GM12891 (cell line): Measurements from ENCODE around the gene C2orf76.

Source experiments
- DNase-seq: peaks from one replicate; pipeline ENCODE4 v3.0.0; 2011; ENCODE audit warnings: low spot score; ENCODE audit not compliant: insufficient read length
- FAIRE-seq: peaks from 2 replicates; lab custom pipeline; 2011; peaks lifted over from hg19 to GRCh38; lab: Jason Lieb, UNC
- PAX5 ChIP-seq: IDR thresholded peaks from 2 replicates; pipeline ENCODE4 v1.6.1; 2011; ENCODE audit warnings: low read length, moderate library complexity, mild to moderate bottlenecking; ENCODE audit not compliant: insufficient read depth, severe bottlenecking
- POLR2A ChIP-seq: IDR thresholded peaks from 2 replicates; pipeline ENCODE4 v1.6.1; 2011; ENCODE audit warnings: low read depth, low read length, control low read depth
- POLR2AphosphoS5 ChIP-seq: IDR thresholded peaks from 2 replicates; pipeline ENCODE4 v1.6.1; 2011; ENCODE audit warnings: low read depth, low read length, control low read depth
- POU2F2 ChIP-seq: IDR thresholded peaks from 2 replicates; pipeline ENCODE4 v1.6.1; 2011; ENCODE audit warnings: low read depth, mild to moderate bottlenecking, control low read depth, low read length, moderate library complexity
- SPI1 ChIP-seq: IDR thresholded peaks from 2 replicates; pipeline ENCODE4 v1.6.1; 2011; ENCODE audit warnings: low read depth, low read length, control low read depth
- TAF1 ChIP-seq: IDR thresholded peaks from 2 replicates; pipeline ENCODE4 v1.6.1; 2011; ENCODE audit warnings: low read depth, low read length, control low read depth

The C2orf76 gene

DNA sequence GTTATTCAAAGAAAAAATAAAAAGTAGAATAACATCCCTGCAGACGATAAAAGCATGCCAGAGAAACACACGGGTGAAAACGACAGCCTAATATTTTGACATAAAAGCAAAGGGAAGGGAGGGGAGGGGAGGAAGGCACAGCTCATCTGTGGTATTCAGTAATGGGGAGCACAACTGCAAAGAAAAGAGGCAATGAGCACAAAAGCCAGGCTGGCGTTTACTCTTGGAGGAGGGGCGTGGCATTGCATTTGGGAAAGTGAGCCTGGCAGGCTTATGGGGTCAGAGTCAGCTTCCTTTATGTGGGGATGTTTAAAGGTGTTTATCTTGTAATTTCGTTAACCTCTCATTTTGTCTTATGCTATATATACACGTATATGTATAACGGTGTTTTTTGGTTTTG is 89.8 kb downstream of the C2orf76 start:
- FAIRE-seq (no peak), DNase-seq (no peak)
- TF ChIP-seq TAF1 (no peak), SPI1 (no peak), POU2F2 (no peak), POLR2AphosphoS5 (no peak), PAX5 (no peak), POLR2A (no peak)

- DNase-seq (no peak), FAIRE-seq (no peak)
- TF ChIP-seq POU2F2 (no peak), SPI1 (no peak), TAF1 (no peak), POLR2AphosphoS5 (no peak), PAX5 (no peak), POLR2A (no peak)
Observed at GRCh38 chr2:119267604-119268003, 99.0 kb downstream of the C2orf76 start.

DNA sequence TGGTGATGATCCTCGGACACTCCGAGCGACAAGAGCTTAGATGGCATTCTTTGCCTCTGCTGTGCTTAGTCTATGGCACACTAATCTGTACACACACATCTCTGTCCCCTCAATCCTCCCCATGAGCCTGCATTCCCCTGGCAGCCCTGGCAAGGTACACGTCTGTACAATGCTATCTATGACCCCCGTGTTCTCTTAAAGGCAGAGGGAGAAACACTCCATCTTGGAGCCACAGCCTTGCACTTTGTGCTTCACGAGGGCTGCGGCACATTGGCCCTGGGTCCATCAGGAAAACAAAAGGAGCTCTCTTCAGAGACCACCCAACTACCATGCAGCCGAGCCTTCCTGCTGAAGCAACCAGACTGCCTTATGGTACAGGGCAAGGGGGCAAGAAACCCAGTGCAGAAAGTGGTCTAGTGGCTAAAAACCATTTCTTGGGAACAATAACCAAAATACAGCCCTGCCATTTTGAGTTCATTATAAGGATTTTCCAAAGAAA is 100.5 kb downstream of the C2orf76 start:
- no peak for TF ChIP-seq POLR2A
- no peak for TF ChIP-seq POLR2AphosphoS5
- no peak for TF ChIP-seq POU2F2
- TF ChIP-seq TAF1: no peak
- TF ChIP-seq SPI1: no peak
- no peak for TF ChIP-seq PAX5
- FAIRE-seq (no peak), DNase-seq (no peak)

- TF ChIP-seq POLR2A: no peak
- TF ChIP-seq POU2F2: no peak
- FAIRE-seq: no peak
- DNase-seq: no peak
Observed at GRCh38 chr2:119265693-119266066, 101.0 kb downstream of the C2orf76 start.

GRCh38 chr2:119264781-119265692 is 101.6 kb downstream of the C2orf76 start:
- FAIRE-seq: peak; percentile 97
- TF ChIP-seq POLR2AphosphoS5 (no peak), POLR2A (no peak), TAF1 (no peak), POU2F2 (no peak), SPI1 (no peak), PAX5 (no peak)
- DNase-seq: peak; percentile 66

GRCh38 chr2:119263656-119264055 is 103.0 kb downstream of the C2orf76 start:
- DNase-seq (no peak), FAIRE-seq (no peak)
- TF ChIP-seq POLR2AphosphoS5 (no peak), PAX5 (no peak), SPI1 (no peak), TAF1 (no peak), POU2F2 (no peak), POLR2A (no peak)

DNA sequence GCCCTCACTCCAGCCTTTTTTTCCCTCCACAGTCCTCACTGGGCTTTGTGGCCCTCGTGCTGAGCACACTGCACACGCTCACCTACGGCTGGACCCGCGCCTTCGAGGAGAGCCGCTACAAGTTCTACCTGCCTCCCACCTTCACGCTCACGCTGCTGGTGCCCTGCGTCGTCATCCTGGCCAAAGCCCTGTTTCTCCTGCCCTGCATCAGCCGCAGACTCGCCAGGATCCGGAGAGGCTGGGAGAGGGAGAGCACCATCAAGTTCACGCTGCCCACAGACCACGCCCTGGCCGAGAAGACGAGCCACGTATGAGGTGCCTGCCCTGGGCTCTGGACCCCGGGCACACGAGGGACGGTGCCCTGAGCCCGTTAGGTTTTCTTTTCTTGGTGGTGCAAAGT is 103.6 kb downstream of the C2orf76 start:
- no peak for FAIRE-seq
- DNase-seq: no peak

GRCh38 chr2:119261493-119262225 is 105.0 kb downstream of the C2orf76 start:
- TF ChIP-seq PAX5: no peak
- no peak for TF ChIP-seq POU2F2
- no peak for TF ChIP-seq TAF1
- no peak for TF ChIP-seq POLR2A
- no peak for TF ChIP-seq POLR2AphosphoS5
- no peak for TF ChIP-seq SPI1
- no peak for FAIRE-seq

More for the DNA sequence above, 103.6 kb downstream of the C2orf76 start:
- no peak for TF ChIP-seq POU2F2
- TF ChIP-seq TAF1: no peak
- TF ChIP-seq POLR2A: no peak
- no peak for TF ChIP-seq PAX5
- no peak for TF ChIP-seq POLR2AphosphoS5
- TF ChIP-seq SPI1: no peak

GRCh38 chr2:119260646-119261492 is 105.8 kb downstream of the C2orf76 start:
- FAIRE-seq (no peak), DNase-seq (no peak)
- TF ChIP-seq TAF1: no peak
- TF ChIP-seq POLR2A: no peak
- no peak for TF ChIP-seq SPI1
- TF ChIP-seq POLR2AphosphoS5: no peak
- TF ChIP-seq POU2F2: no peak
- TF ChIP-seq PAX5: no peak

More at GRCh38 chr2:119261493-119262225, 105.0 kb downstream of the C2orf76 start:
- DNase-seq: no peak
